Amniotic epithelial cell (primary cell): ENCODE data around the gene TREX2.

ENCODE experiments used
- DNase-seq: peaks from one replicate; pipeline ENCODE4 v3.0.0-alpha.2; 2010; ENCODE audit warnings: low read depth

The TREX2 gene

DNA sequence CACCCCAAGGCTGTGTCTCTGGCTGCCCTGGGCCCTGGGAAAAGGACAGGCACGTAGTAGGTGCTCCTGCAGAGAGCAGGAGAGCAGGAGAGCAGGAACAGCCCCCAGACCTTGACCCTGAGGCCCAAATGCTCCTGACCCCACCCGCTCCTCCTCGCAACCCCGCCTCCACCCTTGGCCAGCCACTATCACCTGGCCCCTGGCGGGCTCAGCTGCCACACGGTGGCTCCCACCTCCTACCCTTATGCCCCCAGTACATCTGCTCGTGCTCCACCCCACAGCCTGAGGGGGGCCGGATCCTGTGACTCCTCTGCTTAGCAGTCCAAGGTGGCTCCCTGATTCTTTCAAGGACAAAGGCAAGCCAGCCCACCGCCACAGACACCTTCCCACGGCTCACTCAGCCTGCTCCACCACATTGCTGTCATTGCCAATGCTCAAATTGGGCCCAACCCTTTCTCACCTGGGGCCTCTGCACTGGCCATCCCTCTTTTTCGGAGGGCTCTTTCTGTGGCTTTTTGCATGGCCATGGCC lies 30.0 kb upstream of the TREX2 start:
- DNase-seq: no peak

DNA sequence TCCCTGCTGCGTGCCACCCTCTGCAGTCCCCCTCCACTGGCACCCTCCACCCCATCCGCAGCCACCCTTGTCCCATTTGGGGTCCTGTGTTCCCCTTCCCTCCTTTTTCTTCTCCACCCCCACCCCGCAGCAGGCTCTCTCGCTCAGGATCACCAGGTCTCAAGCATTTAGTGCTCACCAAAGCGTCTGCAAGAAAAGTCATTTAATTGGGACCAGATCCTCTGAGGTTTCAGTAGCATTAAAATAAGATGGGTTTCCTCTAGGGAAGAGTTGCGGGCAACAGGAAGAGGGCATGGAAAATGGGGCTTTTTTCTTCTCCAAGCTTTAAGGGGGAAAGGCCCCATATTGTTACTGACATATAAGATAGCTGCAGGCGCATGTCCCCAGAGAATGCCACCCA lies 29.4 kb upstream of the TREX2 start:
- DNase-seq: no peak

DNA sequence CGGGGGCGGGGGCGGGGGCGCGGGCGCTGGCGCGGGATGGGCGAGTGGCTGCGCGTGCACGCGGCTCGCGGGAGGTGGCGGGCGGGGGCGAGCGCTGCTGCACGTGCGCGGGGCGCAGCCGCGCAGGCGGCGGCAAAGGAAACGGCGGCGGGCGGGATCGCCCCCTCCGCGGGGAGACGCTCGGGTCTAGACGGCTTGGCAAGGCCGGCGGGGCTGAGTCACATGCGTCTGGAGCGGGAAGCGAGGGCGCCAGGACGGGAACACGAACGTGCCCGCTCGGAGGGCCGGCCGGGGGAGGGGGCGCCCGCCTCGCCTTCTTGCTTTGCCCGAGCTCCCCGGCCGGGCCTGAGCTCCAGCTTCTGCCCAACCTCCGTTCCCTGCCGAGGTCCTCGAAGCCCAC lies 28.9 kb upstream of the TREX2 start:
- DNase-seq: peak; percentile 31

DNA sequence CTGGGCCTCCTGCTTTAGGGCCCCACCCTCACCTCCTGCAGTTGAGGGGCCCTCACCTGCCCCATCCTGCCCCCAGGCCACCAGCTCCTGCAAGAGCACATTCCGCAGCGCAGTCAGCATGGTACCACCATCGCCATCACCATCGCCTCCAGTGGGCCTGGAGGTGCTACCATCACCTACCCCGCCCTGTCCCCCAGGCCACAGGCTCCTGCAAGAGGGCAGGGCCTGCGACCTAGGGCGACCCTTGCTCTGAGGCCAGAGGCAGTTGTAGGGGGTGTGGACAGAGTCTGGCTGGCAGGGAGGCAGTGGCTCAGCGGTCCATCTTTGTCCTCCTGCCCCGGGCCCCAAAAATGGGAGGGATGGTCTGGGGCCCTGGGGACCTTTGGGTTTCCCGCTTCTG lies 28.4 kb upstream of the TREX2 start:
- no peak for DNase-seq

DNA sequence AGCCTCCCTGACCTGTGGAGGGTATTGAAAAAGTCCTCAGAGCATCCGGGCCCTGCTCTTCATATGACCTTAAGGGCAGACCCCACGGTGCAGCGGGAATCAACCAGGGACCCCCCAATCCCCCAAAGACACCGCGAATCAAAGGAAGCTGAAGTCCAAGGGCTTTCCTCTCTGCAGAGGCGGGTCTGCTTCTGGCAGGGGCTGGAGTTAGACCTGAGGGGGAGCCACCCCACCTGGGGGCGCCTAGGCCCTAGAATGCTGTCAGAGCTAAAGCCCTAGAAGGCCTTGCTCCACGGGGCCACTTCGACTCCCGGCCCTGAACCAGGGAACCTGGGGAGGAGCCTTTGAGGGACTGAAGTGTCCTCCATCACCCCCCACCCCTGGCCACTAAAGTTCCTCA lies 27.3 kb upstream of the TREX2 start:
- DNase-seq: no peak

DNA sequence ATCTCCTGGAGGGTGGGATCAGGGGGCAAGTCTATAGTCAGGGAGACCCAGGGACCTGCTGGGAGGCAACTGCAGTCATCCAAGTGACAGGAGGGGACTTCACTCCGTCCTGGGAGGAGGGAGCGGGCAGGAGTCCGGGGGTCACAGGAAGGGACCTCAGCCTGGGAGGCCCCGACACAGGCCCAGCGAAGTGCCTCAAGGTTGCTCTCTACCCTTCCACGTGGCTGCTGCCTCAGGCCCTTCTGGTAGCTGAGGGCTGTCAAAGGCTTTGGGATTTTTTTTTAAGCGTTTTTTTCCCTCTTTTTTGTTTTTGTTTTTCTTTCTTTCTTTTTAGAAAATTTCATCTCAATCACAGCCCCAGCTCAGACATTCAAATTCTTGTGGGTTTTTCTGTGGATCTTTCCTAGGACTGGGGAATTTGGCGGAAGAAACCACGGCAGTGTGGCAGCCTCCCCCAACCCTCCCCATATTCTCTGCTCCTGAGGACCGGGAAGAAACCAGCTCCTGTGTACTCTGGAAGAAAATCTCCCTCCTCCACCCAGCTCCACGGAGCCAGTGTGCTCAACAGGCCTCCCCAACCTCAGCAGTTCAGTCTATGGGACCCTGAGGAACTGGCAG lies 25.9 kb upstream of the TREX2 start:
- DNase-seq: peak; percentile 40

DNA sequence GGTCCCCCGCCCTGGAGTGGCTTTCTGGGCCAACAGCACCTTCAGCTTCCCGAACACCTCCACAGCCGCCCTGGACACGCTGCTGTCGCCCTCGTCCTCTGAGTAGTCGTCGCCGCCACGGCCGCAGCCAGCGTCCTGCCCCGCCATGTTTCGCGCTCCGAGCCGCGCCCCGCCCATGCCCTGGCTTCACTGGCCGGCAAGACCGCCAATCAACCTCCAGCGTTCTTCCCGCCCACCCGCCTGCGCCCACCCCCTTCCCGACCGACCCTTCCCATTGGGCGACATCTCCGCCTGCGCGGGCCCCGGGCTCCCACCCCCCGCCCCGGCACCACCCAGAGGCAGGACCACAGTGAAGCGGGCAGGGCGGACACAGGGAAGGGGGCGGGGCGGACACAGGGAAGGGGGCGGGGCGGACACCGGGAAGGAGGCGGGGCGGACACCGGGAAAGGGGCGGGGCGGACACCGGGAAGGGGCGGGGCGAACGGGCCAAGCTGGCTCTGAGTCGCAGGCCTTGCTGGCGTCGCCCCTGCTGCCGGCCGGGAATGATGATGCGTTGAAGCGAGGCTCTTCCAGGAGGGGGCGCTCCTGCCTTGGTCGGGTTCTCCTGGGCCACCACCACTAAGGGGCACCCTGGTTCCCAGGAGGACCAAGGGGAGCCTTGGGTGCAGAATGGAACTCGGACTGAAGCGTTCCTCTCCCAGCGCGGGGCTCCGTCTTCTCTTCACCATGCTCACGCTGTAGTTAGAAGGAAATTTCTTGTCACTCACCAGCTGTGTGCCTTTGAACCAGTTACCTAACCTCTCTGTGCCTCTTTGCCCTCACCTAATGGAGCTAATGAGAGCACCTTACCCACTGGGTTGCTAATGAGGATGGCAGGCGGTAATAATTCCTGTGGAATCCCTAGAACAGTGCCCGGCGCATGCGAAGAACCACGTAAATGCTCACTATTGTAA lies 24.8 kb upstream of the TREX2 start, which contains the start of gene HAUS7:
TSS of gene HAUS7 (minus strand) at position 166 of the 953 bp plus-strand sequence. CDS start at position 147, 19 bp downstream.
- DNase-seq: peak; percentile 79

DNA sequence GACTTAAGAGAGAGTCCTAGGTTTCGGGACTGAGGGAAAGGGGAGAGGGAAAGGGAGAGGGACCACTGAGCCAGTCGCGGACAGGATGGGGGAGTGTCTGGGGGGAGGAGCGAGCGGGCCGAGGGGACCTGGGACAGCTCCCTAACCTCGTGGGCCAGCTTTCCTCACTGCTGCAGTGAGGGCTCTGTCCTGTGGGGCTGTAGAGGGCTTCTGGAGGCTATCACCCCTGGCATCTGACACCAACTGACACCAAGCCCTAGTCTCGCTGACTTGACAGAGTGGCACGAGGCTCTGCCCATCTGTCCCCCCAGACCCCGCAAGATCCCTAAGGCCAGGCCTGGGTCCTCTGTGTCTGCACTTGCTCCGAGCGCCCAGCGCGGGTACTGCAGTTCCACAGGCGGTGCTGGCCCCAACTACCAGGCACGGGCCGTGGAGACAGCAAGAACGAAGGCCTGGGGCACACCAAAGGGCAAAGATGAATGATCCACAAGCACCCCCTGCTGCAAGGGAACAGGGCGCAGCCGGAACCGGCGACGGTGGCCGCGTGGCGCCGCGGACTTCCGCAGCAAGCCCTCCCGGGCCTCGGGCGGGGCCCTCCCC lies 24.1 kb upstream of the TREX2 start:
- no peak for DNase-seq

DNA sequence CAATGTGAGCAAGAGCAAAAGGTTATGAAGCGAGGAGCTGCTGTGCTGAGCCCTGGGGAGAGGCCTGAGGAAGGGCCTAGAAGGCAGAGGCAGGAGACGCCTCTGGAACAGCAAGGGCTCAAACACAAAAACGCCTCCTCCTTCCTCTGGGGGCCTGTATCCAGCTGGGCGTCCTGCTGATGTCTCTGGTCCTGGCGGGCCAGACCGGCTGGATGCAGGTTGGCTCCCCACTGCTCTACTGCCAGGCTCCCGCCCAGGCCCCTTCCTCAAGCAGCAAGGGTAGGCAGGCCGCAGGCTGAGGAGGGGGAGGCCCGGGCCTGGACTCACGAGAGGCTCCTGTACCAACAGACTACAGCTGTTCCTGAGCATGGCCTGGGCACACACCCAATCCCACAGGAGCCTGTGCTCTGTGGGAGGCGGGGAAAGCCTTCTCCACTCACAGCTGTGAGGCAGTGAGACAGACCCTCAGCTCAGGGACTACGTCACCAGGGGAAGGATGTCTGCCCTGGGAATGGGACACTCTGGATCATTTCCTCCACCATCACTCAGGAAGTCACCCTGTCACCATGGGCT lies 22.2 kb upstream of the TREX2 start:
- DNase-seq: no peak

DNA sequence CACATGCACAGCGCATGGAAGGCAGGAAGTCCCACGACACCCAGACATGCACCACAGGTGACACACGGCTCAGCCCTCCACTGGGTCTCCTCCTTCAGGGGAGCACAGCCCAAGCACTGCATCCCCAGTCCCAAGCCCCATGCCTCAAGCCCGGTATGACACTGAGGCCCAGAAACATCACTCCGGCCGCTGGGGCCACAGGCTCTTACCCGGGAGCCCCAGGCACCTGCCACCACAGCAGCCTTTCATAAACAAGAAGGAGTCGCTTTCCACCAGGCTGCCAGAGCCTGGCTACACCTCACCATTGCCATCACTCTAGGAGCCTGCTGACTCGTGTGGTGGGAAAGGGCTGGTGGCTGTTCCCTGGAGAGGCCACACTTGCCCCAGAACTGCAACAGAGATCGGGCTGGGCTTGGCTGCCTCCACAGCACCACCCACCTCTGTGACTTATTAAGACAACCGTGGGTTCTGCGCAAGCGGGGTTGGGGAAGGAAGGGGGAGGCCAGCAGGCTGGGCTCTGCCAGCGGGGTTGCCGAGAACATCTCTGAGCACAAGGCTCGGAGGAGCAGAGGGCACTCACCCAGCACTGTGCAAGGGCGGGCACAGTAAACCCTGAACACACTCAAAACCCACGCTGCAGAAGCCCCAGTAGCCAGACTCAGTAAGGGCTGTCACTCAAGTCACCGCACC lies 20.0 kb upstream of the TREX2 start:
- no peak for DNase-seq

DNA sequence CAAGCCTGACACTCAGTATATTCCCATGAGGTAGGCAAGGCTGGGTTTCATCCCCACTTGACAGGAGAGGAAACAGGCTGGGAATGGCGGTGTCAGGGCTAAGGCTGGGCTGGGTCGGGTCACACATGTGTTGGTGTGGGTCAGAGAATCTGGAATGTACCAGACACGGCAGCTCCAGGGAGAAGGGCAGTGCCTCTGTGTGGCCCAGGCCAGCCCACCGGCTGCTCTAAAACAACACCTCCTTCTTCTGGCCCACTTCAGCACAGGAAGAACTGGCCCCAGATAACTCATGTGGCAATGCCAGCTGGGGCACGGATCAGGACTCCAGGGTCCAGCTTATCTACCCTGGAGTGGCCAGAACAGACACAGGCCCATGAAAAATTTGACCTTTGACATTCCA lies 18.3 kb upstream of the TREX2 start:
- no peak for DNase-seq

DNA sequence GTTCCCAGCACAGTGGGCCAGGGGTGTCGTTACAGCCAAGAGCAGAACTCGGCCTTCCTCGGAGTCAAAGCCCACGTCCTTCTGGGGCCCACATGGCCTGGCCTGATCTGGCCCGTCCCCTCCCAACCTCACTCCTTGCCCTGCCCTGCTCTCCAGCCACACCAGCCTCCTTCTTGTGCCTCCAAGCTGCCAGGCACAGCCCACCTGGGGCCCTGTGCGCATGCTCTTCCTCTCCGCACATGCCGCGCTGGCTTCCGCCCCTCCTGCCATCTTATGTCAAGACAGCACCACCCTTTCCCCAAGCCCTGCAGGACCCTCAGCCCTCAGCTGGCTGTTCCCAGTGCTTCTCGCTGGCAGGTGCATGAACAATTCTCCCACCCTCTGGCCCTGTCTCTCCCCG lies 17.7 kb upstream of the TREX2 start:
- DNase-seq: no peak

DNA sequence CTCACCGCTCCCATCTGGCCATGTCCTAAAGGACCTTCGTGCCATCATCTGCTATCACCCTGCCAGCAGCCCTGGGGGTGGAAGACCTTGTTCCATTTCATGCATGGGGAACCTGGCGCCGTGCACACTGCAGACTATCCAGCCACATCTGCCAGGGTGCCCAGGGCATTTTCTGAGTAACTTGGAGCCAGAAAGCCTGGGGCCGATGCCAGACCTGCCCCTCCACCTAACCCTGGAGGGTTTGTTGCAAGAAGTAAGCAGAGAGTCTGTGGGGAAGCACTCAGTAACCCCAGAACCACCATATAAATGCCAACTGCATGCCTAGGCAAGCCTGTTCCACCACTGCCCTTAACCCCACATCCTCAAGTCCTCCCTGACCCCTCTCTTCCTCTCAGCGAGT lies 17.2 kb upstream of the TREX2 start:
- no peak for DNase-seq

DNA sequence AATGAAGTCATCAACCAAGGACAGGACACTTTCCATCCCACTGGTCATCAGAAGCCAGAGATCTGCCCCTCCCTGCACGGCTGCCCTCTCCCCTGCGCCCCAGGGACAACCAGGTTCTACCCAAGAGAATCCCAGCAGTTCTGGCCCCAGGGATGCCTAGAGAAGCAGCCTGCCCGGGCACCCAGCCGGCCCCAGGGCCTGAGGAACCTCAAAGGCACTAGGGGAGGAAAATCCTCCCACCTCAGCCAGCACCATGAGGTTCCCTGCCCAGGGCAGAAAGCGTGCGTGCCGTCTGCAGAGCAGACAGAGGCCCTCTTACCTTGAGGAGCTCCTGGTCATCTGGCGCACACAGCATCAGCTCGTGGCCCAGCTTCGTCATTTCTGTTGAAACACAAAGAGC lies 16.4 kb upstream of the TREX2 start:
- no peak for DNase-seq

DNA sequence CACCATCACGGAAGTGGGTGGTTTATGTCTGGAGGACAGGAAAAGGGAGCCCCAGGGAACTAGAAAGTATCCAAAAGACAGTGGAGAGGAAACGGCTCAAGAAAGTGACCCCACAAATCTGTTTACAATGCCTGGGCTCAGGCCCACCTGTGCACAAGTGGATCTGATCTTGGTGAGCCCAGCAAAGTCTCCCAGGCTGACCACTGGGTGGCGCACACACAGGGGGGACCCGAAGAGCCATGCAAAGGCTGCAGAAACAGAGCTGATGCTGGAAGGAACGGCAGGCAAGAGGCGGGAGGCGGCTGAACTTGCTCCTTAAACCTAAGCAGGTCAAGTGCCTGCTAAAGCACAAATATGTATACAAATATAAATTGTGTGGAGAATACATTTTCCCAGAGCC lies 15.0 kb upstream of the TREX2 start:
- DNase-seq: peak; percentile 35

DNA sequence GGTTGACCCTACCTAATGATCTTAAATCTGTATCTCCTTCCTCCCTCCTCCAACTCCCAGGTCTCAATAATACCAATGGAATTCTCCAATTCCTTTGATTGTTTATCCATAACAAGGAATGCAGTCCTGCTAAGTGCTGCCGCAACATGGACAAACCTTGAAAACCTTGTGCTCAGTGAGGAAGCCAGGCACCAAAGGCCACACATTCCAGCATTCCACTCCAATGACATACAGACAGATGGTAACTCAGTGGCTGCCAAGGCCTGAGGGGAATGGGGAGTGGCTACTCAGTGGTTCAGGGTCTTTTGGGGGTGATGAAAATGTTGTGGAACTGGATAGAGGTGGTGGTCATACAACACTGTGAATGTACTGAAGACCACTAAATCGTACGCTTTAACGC lies 14.1 kb upstream of the TREX2 start:
- peak; percentile 48 for DNase-seq

DNA sequence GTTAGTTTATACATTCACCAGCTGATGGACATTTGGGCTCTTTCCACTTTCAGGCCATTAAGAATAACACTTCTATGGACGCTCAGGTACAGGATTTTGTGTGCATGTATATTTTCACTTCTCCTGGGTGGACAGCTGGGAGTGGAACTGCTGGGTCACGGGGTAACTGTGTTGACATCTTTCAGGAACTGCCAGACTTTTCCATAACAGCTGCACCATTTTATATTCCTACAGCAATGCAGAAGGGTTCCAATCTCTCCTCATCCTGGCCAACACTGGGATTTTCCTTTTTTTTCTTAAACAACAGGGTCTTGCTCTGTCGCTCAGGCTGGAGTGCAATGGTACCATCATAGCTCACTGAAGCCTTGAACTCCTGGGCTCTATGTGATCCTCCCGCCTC lies 12.6 kb upstream of the TREX2 start:
- no peak for DNase-seq

DNA sequence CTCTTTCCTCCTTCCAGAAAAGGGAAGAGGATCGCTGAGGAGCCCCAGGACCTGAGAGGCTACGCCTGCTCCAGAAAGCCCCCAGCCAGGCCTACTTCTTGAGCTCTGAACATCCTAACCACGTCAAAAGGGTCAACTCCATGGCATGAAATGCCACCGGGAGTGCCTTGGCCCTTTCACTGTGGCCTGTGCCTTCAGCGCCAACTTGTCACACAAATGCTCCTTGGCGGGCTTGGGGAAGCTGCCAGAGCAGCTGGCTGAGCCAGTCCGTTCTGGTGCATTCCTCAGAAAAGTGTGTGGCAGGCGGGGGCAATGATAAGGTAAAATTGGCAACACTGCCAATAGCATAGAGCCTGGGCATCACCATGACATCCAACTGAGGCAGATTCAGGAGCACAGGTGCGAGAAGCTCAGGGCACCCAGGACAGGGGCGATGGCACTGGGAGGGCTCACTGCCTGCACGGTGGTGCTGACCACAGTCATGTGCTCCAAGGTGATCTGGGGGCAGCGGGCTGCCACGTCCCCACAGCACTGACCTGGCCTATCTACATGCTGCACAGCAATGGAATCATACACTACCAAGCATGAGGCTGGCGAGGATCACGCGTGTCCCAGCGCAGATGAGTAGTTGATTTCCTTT lies 12.1 kb upstream of the TREX2 start:
- no peak for DNase-seq

DNA sequence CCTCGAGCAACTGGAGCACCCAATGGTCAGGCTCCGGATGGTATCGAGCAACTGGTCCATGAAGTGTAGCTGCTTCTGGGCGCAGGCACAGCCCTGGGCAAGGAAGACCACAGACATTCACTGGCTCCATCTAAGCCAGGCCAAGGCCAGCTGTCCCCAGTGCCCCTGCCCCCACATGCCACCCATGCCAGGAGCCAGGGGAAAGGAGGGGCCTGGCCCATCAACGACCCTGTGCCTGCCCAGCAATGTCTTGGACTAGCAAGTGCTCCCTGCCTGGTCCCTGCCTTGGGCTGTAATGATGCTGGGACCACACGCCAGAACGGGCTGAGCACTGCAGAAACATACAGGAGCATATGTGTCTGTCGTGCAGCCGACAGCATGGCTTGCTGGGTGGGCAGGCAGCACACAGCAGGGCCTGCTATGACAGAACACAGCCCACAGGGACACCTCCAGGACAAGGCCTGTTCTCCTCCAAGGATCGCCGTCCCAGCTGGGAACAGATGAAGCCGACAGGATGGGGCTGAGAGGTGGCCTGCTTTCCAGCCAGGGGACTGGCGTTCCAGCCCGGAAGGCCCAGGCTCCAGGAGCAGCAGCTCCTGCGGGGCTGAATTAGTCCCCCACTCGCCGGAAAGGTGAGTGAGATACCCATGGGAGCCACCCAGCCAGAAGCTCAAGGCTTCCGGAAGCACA lies 11.4 kb upstream of the TREX2 start:
- DNase-seq: no peak

DNA sequence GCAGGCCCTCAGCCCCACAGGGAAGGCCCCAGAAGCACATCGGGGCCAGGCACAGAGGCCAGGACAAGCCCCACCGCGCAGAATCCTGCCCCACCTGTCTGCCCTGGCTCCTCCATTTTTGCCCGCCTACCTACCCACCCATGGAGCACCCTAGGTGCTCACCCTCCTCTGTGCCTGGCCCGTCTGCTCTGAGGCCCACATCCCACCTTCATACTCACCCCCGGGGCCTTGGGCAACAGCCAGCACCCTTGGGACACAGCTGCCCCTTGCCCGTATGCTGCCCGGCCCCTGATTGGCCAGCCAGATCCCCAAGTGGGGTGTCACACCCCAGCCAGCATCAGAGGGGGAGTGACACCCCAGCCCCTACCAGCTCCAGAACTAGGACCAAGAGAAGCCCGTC lies 10.8 kb upstream of the TREX2 start:
- DNase-seq: no peak

DNA sequence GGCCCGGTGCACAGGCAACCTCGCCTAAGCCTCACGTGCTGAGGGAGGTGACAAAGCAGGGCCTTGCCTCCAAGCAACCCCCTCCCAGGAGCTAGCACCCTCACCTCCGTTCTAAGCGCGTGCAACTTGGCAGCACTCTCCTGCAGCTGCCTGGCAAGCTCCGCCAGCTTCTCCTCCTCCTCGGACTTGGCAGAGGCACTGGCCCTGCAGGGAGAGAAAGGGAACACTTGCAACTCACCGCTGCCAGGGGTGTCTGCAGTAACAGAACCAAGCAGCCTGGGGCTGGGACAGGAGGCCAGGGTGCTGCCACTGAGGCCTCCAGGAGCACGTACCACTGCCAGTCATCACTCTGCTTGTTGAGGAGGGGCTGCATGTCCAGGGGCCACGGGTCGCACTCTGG lies 10.3 kb upstream of the TREX2 start:
- no peak for DNase-seq
